Activated gamma-delta T cell treated with anti-CD3 and anti-CD28 coated beads, Interleukin-2, amount 50 U/mL, for 16 hours (primary cell): ENCODE results near the gene RBM20.
"Not testable (repeated sequence)": the region's sequence is repeated elsewhere in the genome, so short reads cannot be mapped to it uniquely, and the experiment has no call there.

Source experiments
- DNase-seq: peaks from one replicate; pipeline ENCODE4 v3.0.0-alpha.2; 2020; ENCODE audit warnings: low read depth

Gene RBM20

DNA sequence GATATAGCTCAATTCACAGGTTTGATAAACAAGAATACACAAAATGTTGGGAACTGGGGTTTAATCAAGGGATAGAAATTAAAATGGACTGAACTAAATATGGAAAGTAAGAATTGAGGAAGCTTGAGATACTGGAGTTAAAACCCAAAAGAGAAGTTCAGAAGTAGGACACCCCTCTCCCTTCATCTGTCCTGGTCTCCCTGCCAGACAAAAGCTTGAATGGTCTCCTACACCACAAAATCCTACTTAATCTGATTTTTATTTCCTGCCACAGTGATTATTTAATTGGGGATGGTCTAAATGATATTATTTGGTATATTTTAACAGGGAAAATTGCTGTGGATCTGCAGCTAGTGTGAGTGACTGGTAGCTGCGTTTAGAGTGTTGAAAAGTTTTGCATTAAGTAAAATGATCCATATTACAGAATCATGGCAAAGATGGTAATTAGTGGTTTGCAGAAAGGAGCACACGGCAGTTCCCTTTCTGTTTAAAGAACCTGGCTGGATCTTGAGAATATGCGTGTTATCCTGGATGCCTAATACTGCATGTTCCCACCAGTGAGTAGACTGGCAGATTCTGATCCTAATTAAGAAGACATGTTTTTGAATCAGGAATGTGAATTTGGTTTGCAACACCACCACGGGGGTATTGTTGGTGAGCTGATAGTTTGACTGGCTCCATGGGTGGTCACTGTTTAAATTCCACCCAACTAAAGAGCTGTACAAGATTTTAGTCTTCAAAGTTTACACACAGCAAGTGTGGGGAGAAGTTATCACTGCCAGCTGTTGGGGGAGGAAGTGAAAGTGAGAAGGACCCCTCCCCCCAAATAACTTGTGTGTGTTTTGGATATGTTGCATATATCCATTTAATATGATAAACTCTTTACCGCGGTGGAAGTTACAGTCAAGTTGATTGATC, 5.5 kb downstream of the RBM20 start:
- DNase-seq: no peak

DNA sequence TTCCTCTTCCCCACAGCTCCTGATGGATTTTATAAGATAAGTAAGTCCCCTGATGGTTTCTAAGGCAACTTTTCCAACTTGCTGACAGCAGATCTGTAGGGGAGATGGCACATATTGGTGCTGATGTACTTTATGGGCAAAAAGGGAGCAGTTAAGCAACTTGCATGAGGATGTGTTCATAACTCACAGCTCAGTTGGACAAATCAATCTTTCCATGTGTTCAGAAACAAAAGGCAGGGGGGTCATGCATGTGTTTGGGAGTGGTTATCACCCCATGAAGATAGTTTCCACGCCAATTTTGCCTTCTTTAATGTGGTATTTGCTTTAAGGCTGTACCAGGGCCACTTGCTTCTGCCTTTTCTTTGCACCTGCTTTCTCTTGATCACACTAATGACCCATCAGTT, 6.1 kb downstream of the RBM20 start:
- DNase-seq: no peak

DNA sequence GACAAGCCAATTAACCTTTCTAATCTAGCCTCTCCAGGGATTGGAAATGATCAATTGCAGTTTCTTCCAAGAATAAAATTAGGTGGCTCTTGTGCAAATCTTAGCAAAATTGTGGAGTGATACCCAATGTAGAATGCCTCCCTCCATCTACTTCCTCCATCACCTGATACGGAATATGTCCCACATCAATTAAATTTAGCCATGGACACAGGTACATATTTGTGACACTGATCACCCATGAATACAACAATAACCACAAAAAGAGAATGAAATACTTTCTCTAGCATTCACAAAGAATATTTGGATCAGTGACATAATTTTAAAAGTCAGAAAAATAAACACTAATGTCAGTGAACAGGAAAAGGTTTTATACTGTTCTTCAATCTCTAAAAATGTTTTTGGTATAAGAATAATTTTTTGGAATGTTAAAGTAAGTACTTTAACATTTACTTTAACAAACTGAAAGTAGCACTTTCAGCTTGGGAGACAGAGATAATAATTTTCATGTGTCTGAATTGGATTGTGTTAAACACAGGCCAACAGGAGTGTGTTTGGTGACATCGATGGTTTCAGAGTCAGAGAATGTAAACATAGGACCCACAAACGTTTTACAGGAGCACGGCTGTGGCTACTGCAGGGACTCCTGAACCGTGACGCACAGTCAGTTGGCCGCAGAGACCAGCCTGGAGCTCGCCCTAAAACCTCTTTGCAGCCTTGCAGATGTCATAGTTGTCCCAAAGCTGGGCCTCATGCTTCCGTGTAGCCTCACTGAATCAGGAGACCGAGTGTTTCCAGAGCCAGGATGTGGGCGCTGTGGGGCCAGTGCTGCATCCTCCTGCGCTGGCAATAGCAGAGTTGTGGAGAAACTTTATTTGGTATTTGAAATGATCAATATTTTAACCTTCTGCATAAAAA, 7.2 kb downstream of the RBM20 start:
- DNase-seq: no peak

DNA sequence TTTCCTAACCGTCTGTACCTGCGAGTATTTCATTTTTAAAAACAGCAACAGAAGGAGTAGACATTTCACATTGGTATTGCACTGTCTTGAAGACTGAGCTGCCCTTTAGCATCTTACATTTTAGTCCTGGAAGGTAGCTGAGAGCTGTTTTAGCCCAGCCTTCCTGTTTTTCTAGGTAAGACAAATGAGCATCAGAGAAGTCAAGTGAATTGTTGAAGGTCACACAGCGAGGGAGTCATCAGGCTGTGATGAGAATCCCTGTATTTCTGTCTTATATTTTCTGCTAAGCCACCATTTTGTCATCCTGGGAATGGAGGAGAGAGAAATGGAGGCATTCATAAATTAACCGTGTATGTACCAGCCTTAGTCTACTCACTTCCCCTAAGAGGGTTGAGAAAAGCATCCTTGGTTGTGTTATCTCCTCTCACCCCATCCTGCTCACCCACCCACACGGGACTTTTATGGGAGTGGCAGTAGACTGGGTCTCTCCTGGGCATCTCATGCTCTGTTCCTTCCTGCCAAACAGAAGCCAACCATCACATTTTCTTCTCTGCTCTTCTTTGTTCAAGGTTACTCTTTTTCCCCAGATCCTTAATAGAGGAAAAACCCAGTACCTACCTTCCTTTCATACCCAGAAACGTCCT, 8.5 kb downstream of the RBM20 start:
- no peak for DNase-seq

DNA sequence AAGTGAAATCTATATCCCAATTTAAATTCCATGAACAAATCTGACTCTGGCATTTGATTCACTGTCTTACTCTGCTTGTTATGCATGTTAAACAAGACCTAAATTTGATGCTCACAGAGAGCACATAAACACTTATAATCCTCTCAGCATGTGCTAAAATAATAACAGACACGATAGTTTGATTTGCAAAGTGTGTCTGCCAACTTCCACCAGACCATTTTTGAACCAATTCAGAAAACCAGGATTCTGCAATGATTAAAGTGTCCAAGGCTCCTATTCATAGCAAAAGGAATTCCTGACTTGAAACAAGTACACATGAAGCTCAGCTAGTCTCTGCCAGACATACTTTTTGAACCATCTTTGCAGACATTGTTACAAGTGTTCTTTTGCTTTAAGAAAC, 11.2 kb downstream of the RBM20 start:
- DNase-seq: no peak

DNA sequence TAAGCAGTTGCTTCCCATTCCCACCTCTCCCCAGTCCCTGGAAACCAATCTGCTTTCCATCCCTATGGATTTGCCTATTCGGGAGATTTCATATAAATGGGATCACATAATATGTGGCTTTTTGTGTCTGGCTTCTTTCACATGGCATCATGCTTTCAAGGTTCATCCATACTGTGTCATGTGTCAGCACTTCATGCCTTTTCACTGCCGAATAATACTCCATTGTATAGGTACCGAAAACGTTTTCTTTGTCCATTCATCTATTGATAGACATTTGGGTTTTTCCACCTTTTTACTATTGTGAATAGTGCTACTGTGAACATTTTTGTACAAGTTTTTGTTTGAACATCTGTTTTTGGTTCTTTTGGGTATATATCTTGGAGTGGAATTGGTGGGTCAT, 12.5 kb downstream of the RBM20 start:
- DNase-seq: no peak

DNA sequence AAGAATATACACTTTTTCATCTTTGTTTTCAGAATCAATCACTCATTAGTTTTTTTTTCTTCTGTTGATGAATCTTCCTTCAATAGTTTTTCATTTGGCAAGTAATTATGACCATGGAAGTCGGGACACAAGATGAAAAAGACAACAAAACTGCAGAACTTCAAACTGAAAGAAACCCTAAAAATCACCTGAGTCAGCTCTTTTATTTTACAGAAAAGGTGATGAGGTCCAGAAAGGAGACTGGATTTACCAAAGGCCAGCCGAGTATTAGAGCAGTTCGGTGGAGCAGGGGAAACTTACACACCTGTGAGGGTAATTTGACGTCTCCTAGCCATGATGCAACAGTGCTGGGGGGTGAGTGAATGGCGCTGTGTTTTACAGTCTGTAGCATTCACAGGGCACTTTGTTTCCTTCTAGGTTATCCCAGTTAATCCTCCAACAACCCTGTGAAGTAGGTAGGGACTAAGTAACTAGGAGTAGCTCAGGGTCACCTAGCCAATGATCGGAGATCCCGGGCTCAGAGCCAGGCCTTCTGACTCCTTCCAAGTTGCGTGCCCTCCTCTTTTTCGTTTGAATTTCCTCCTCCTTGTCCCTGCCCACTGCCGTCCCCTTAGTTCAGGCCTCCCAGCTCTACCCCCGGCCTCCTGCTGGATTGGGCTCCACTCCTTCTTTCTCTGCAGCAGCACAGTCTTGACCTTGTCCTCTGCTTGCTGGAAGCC, 14.0 kb downstream of the RBM20 start:
- no peak for DNase-seq

DNA sequence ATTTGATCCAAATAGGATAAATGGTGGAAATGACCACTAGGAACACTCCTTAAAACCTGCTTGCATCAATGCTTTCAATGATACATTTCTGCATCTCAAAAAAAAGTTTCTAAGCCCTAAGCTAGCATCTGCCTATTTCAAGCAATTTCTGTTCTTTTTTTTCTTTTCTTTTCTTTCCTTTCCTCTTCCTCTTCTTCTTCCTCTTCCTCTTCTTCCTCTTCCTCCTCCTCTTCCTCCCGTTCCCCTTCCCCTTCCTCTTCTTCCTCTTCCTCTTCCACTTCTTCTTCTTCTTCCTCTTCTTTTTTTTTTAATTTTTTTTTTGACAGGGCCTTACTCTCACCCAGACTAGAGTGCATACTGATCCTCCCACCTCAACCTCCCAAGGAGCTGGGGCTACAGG, 15.4 kb downstream of the RBM20 start:
- no peak for DNase-seq

DNA sequence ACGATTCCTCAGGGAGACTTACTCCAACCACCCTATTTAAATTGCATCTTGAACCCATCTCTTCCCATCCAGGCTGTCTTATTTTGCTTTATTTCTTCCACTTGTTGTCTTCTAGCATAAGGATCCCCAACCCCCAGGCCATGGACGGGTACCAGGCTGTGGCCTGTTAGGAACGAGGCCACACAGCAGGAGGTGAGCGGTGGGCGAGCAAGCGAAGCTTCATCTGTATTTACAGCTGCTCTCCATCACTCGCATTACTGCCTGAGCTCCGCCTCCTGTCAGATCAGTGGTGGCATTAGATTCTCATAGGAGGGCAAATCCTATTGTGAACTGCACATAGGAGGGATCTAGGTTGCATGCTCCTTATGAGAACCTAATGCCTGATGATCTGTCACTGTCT, 16.2 kb downstream of the RBM20 start:
- DNase-seq: not testable (repeated sequence)

DNA sequence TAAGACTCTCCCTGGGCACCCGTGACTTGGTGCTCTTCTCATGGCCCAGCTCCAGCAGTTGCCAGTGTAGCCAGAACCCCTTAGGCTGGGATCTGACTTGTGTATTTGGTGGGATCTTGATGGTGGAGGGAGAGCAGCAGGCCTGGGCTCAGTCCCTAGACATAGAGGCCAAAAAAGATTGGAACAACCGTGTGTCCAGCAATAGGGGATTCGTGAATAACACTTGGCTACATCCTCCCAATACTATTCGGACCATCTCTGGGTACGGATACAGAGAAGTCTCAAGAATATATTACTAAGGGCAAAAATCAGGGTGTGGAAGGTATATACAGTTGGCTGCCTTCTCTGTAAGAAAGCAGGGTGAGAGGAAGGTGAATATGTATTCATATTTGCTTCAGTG, 17.2 kb downstream of the RBM20 start:
- no peak for DNase-seq

DNA sequence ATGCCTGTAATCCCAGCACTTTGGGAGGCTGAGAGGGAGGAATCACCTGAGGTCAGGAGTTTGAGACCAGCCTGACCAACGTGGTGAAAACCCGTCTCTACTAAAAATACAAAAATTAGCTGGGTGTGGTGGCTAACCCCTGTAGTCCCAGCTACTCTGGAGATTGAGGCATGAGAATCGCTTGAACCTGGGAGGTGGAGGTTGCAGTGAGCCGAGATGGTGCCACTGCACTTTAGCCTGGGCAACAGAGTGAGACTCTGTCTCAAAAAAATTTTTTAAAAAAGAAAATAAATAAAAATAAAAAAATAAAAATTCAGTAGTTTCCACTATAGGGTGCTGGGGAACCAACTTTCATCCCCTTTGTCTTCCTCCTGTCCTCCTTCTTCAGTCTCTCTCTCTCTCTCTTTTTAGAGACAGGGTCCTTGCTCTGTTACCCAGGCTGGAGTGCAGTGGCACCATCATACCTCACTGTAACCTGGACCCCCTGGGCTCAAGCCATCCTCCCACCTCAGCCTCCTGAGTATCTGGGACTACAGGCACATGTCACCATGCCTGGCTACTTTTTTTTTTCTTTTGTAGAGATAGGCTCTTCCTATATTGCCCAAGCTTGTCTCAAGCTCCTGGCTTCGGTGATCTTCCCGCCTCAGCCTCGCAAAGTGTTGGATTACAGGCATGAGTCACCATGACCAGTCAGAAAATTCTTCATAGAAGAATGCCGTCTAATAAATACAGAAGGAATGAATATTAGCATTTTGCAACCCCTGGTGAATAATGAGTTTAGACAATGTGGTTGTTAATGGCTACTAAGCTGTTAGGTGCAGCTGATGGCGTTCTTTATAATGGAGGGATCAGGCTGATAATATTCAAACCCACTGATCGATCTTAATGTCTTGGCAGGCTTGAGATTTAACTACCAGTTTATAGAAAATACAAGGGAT, 20.6 kb downstream of the RBM20 start:
- DNase-seq: no peak

DNA sequence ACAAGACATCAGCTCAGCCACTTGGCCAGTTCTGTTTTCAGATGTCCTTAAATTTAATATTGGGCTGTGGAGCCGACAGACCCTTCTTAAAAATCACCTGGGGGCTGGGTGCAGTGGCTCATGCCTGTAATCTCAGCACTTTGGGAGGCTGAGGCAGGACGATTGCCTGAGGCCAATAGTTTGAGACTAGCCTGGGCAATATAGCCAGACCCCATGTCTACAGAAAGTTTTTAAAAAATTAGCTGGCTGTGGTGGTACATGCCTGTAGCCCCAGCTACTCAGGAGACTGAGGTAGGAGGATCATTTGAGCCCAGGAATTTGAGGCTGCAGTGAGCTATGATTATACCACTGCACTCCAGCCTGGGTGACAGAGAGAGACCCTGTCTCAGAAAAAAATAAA, 22.1 kb downstream of the RBM20 start:
- DNase-seq: not testable (repeated sequence)

DNA sequence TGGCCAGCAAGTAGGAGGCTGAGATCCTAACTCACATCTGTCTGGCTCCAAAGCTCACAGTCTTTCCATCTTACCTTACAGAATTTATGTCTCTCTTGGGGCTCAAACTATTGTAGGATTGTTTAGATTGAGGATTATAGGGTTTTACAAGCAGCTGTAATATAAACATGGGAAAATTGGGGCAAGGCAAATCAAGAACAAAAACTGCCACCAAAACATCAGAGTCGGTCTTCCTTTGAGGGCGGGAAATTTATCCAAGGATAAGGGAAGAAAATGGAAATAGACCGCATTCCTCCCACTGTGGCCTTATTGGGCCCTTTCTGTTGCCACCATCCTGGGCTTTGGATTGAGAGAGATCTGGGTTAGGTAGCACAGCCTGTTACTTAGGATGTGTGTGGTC, 22.5 kb downstream of the RBM20 start:
- DNase-seq: no peak

DNA sequence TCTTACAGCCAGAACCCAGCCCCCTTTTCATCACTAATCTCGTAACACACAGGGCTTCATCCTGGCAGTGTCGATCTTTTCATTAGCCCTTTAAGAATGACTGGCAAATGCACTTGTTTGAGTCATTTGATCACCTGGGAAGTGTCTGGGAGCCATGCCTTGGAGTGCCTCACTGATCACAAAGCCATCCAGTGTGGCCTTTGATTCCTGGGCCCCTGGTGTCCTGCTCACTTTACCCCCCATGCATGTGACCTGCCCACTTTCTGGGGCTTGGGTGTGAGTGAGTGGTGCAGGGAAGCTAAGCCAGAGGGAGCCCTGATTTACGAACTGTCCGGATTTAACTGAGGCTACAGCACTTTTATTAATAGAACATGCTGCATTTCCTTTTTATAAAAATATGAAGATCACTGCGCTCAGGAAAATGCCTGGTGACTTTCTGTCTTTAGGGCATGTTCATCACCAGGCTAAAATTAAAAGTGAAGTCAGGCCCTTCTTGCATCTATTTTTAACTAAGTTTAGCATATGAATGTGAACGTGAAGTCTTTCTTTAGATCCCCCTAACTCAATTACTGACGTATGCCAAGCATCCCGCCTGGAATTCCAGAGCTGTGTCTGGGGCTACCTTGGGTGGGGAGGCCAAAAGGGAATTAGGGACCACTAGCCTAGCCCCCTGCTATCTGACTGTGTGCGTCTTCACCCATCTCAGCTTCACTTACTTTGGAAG, 23.6 kb downstream of the RBM20 start:
- no peak for DNase-seq

DNA sequence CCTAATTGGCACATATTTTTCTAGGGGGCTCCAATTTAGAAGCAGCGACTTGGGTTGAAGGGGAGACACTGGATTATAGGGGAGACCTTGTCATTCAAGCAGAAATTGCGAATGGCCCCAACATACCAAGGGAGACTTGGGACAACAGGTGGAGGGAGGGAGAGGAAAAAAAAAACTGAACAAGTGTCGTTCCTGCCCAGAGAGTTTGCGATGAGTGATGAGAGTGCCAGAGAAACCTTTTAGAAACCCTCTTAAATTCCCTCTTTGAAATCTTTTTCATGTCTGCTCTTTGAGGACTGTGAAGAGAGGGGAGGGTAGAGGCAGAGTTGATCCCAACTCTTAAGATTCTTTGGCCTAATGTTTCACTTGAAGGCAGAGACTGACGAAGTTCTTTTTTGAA, 24.3 kb downstream of the RBM20 start:
- DNase-seq: no peak

DNA sequence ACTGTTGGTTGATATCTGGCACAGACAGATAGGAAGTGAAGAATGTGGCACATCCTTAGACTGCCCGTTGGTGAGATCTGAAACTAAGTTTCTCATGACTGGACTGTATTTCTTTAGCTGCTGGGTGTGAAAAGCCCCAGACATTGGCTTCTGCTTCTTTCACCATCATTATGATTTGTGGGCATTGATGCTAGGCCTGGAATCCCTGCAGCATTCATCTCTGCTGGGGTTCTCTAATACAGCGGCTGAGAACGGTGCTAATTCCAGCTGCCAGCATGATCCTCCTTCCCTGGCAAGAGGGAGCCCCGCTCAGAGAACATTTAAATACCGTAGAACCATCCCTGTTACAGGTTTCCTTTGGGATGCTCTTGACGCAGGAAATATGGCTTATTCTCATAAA, 26.2 kb downstream of the RBM20 start:
- DNase-seq: no peak

DNA sequence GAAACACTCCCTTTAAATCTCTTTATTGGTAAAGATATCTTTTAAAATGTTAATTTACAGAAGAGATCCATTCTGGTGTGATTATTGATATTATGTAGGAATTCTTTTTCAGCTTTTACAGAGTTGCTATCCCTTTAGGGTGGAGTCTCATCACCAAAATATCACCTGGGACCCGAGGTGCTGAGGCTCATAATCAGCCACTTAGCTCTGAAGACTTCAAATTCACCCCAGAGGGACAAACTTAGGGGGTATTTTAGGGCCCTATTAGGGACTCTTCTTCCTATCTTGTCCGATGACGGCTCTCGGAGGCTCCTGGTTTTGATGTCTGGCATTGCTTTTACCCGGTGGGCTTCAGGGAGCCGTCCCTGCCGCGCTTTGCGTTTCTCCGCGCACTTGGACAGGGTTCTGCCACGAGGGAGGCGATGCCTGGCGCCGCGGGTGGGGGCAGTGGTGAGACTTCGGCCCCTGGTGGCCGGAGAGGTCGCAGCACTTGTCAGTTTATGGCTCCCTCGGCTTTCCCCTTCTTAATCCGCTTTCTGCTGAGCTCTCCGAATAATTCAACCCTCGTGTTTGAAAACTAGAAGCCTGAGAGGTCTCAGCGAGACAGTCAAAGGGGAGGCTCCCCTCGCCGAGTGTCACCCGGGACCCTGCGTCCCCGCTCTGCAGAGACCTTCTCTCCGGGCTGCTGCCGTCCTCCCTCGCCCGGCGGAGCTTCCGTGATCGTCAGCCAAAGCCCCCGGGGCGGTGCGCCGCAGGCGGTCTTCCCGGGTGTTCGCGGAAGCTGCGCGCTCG, 27.8 kb downstream of the RBM20 start:
- DNase-seq: peak; percentile 59

DNA sequence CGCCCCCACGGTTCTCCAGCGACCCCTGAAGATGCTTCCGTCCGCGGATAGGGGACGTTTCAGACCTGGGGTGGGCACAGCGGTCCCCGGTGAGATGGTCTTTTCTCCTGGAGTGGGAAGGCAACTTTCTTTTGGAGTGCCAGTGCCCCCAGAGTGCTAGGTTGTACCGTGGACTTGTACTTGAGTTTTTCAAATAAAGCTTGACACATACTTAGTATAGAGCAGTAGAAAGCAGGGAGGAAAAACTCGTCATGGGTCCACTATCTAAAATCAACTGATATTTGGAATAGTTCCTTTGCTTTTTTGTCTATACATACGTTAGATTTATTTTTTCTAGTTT, 28.4 kb downstream of the RBM20 start:
- no peak for DNase-seq

DNA sequence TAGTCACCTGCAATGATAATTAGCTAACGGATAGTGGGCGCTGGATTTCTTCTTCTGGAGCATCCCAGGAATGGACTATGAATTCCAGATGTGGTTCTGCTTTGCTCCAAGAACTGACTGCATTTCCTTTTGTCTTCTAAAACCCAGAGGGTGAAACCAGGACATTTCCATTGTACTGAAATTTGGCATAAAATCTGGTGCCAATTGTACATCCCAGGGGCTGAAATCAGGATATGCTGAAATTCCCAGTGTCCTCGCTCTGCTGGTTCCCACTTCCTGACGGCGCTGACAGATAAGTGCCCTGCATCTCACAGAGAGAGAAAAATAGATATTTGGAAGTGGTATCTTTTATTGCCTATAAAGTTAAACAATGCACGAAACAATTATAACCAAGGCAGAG, 31.9 kb downstream of the RBM20 start:
- no peak for DNase-seq
